Stimulated activated CD8-positive, alpha-beta memory T cell treated with anti-CD3 and anti-CD28 coated beads, Interleukin-7, amount 100 ng/mL, for 1 hour (primary cell): ENCODE data around the gene AS3MT.
"Not testable (repeated sequence)": the region's sequence is repeated elsewhere in the genome, so short reads cannot be mapped to it uniquely, and the experiment has no call there.

Source experiments
- DNase-seq, 2 donors: peaks; one replicate each; pipeline ENCODE4 v3.0.0-alpha.2; 2020; ENCODE audit warnings: low read depth in 2 of 2

Gene AS3MT

GRCh38 chr10:102869258-102870198, at the start of gene AS3MT:
Gene AS3MT, plus strand, starts transcription at chr10:102869470. Its CDS starts 123 bp downstream, at chr10:102869593.
- no peak for DNase-seq

- not testable (repeated sequence) for DNase-seq
These were observed 49.3 kb upstream of the AS3MT start for GRCh38 chr10:102820008-102820407.

DNA sequence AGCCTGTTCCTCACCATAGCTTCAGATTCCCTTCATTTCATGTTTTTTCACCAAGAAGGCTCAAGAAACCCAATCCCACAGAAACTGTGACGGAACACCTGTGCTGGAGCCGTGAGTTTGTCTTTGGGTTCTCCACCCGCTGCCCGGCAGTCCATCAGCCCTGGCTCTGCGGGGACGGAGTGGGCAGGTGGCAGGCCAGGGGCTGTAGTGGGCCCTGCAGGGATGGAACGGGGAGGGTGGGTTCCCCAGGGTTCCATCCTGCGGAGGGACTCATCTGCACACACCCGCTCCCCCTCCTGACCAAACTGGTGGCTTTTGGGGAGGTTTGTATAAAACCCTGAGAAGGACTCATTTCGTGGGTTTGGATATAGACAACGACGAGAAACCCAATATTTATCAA, 47.0 kb upstream of the AS3MT start:
- no peak for DNase-seq

- DNase-seq: no peak
These were observed 44.6 kb upstream of the AS3MT start for GRCh38 chr10:102824664-102825063.

DNA sequence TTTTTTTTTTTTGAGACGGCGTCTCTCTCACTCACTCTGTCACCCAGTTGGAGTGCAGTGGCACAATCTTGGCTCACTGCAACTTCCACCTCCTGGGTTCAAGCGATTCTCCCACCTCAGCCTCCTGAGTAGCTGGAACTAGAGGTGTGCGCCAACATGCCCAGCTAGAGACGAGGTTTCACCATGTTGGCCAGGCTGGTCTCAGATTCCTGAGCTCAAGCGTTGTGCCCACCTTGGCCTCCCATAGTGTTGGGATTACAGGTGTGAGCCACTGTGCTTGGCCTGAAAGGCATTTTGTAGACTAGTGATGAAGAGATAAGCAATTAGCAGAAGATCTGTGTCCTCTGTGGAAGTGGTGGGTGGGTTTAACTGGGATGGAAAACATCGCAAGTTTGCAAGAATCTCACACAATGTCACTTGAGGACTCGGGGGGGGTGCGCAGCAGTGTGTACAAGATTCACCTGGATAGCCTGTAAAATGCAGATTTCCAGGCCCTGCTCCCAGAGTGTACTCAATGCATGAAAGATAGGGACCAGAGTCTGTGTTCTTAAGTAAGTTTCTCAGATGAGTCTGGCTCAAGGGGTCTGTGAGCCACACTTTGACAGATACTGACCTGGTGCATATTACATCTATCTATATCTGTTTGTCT, 43.0 kb upstream of the AS3MT start:
- no peak for DNase-seq

DNA sequence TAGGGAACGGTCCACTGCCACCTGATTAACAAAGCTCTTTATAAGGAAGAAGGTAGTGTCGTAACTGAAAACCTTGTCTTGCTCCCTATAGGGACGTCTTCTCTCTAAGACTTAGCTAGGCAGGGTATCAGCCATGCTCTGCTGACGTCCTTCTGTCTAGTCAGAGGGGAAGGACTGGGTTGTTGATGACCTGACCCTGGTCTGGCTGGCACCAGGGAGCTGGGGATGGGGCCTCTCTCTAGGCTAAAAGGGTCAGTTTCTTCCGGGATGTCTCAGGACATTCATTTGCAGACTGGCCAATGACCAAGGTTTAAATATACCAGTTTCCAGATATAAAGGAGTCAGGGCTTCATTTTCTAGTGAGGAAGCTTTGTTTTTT, 41.7 kb upstream of the AS3MT start:
- DNase-seq: no peak

DNA sequence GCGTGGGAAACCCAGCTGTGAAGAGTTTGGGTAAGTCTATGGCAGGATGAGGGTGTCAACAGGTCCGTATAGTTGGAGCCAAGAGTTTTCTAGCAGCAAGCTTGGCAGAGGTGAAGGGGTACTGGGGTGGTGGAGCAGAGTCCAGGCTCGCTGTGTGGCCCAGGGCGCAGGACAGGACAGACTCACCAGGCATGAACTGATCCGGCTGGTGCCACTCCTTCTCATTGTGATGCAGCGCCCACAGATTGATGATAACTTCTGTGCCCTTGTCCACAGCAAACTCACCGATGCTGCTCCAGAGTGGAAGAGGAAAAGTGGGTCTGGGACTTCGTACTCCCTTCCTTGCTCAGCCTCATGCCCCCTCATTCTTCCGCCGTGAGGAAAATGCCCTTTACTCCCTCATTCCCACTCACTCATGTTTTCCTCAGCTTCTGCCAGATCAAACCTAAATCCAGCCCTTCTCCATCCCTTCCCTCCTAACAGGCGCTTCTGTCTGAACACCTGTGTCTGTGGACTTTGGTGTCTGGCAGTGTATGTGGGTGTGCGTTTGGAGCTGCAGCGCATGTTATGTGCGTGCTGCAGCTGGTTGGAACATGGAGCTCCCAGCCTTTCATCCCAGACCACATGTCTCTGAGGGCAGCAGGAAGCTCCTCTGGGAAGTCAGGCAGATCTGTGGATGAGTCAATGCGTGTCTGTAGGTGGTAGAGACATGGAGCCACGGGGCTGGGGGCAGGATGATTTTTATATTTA, 37.8 kb upstream of the AS3MT start:
- no peak for DNase-seq

DNA sequence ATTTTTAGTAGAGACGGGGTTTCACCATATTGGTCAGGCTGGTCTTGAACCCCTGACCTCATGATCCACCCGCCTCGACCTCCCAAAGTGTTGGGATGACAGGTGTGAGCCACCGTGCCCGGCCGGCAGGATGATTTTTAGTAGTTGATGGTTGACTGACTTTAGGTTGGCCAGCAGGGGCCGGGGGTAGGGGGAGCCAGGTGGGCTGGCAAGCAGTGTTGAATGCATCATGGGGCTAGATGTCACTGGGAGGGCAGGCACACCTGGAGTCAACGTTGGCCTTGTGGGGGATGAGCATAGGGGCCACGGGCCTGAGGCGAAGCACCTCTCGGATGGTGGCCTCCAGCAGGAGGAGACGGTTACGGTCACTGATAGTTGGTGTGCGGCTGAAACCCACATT, 37.0 kb upstream of the AS3MT start:
- DNase-seq: no peak

GRCh38 chr10:102832987-102833386, 36.3 kb upstream of the AS3MT start:
- no peak for DNase-seq

DNA sequence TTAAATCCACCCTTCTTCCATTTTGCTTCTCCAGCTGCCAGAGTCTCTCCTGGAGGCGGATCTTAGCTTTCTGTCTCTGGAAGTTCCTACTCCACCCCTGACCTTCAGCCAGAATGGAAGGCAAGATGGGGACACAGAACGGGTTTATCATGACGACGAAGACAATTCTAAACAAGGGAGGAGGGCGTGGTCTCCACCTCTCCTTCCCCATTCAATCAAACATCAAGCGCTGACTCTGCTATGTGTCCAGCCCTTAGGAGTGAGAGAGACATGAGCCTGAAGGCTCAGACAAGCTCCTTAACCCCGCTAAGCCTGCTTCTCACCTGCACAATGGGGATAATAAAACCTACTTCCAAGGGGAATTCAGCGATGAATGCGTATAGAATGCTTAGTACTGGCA, 35.1 kb upstream of the AS3MT start:
- DNase-seq: no peak

DNA sequence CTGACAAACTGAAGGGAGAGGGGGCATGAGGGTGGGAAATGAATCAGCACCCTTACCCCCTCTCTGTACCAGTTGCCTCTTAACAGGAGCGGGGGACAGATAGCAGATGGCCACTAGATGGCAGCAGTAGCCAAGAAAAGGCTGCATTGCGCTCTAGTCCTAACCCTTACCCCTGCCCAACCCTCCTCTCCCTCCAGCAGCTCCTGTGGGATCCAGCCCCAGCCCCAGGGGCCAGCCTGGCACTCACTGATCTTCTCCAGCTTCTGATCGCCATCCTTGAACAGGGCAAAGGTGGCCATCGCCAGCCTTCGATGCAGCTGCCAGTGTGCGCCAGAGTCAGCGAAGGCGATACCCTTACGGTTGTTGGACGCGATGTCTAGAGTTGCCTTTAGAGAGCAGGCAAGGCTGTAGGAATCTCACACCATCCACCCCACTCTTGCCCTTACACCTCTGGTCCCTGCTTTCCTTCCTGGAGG, 34.2 kb upstream of the AS3MT start:
- DNase-seq: peak; percentile 45 to 60

GRCh38 chr10:102837230-102837721, 32.0 kb upstream of the AS3MT start, which contains the start of gene CYP17A1:
Gene CYP17A1, minus strand, starts transcription at chr10:102837413. Its CDS starts 52 bp downstream, at chr10:102837361.
- no peak for DNase-seq

GRCh38 chr10:102838276-102838927, 30.9 kb upstream of the AS3MT start:
- DNase-seq: not testable (repeated sequence)

GRCh38 chr10:102841827-102842345, 27.4 kb upstream of the AS3MT start:
- DNase-seq: no peak

DNA sequence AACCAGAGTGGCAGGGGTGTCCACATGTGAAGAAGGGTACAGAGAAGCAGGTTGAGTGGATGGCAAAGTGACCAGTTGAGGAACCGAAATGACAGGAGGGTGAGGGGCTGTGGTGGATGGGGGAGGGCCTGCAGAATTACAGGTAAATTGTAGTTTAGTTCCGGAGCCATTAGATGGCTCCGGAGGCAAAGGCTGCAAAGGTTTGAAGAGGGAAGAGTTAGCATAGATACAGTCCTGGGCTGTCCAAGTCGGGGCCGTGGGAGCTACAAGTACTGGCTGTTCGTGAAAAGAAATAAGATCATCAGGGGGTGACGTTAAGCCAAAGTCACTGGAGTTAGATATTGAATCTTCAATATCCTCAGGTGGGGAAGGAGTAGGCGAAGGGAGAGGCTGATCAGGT, 26.1 kb upstream of the AS3MT start:
- DNase-seq: not testable (repeated sequence)

DNA sequence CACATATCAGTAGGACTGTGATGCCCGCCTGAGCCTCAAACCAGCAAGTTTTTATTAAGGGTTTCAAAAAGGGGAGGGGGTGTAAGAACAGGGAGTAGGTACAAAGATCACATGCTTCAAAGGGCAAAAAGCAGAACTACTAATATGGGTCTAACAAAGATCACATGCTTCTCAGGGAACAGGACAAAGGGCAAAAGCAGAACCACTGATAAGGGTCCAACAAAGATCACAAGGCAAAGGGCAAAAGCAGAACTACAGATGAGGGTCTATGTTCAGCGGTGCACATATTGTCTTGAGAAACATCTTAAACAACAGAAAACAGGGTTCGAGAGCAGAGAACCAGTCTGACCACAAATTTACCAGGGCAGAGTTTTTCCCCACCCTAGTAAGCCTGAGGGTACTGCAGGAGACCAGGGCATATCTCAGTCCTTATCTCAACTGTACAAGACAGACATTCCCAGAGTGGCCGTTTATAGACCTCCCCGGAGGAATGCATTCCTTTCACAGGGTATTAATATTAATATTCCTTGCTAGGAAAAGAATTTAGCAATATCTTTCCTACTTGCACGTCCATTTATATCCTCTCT, 25.0 kb upstream of the AS3MT start:
- not testable (repeated sequence) for DNase-seq

DNA sequence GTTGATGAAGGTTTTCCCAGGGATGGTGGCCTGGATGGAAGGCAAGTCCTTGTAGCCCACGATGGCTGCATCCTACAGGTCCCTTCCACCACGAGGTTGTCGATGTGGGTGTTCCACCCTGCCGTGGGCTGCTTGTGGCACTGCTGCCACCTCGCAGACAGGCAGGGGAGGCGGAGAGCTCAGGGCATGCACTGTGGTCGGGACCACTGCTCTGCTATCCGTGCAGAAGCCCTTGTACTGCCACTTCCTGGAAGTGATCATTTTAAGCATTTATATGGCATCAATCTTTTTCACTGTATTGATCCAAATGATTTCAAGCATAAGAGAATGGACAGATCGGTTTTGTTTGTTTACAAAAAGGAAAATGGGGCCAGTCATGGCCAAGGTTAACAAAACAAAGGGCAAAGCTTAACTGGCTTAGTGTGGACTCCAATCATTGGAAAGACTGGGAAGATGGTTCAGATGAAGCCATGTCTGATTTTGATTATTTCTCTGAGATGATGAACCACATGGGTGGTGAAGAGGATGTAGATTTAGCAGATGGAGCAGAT, 23.8 kb upstream of the AS3MT start:
- no peak for DNase-seq

- no peak for DNase-seq
These were observed 19.2 kb upstream of the AS3MT start for GRCh38 chr10:102850025-102850518.

- not testable (repeated sequence) for DNase-seq
These were observed 16.0 kb upstream of the AS3MT start for GRCh38 chr10:102853237-102853636.
